ENCODE data around the gene SNAI1. TPM values are rescaled to one million over a fixed set of nuclear protein-coding genes. Genes with fewer than 3 reads are reported as not detected.
"Not testable (repeated sequence)": the region's sequence is repeated elsewhere in the genome, so short reads cannot be mapped to it uniquely, and the experiment has no call there.

The SNAI1 gene
- total RNA-seq, 6 experiments from 2014 or later = 4.7 to 6.8 (median 5.2) TPM

DNA sequence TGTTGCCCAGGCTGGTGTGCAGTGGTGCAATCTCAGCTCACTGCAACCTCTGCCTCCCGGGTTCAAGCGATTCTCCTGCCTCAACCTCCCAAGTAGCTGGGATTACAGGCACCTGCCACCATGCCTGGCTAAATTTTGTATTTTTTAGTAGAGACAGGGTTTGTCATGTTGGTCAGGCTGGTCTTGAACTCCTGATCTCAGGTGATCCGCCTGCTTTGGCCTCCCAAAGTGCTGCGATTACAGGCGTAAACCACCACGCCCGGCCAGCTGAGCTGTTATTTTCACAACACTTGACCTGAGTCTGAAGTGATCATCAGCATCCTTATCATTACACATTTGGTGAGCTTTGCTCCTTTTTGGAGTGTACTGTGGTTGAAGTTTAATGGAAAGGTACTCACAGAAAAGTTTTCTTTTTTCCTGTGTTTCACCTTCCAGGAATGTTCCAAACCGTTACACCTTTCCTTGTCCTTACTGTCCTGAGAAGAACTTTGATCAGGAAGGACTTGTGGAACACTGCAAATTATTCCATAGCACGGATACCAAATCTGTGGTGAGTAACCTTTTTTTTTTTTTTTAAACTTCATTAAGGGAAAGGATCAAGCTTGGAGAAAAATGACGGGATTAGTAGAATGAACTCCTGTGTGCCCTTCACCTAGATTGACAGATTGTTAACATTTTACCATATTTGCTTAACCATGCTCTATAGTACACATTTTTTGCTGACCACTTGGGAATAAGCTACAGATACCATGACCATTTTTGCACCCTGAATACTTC is 36.9 kb upstream of the SNAI1 start:
- no peak overlapping the region for H3K27ac Mint-ChIP-seq
- peaks cover 41% of the 10 kb centered on the region for H3K4me1 Mint-ChIP-seq (ENCODE audit: low read depth)
- H3K9me3 Mint-ChIP-seq = no peaks in the 10 kb centered on the region
- H3K36me3 Mint-ChIP-seq (ENCODE audit: low read depth) = peaks cover 54% of the 10 kb centered on the region
- TF ChIP-seq CTCF (IDR thresholded peaks at IDR 0.05) = no peak
- no peak for DNase-seq
- no peak overlapping the region for H3K4me3 Mint-ChIP-seq
- H3K27me3 Mint-ChIP-seq (ENCODE audit: insufficient read depth) = peaks cover 2% of the 10 kb centered on the region; the same call in 1 of the 2 replicates

GRCh38 chr20:49948178-49948577 is 34.6 kb upstream of the SNAI1 start:
- no peak for TF ChIP-seq CTCF (IDR thresholded peaks at IDR 0.05)
- H3K4me3 Mint-ChIP-seq = peak overlapping the region; percentile 69; the same call in 1 of the 2 replicates
- H3K36me3 Mint-ChIP-seq (ENCODE audit: low read depth) = peaks cover 49% of the 10 kb centered on the region
- peaks cover 61% of the 10 kb centered on the region for H3K4me1 Mint-ChIP-seq (ENCODE audit: low read depth)
- H3K27me3 Mint-ChIP-seq (ENCODE audit: insufficient read depth) = peaks cover 2% of the 10 kb centered on the region; the same call in 1 of the 2 replicates
- H3K27ac Mint-ChIP-seq = peak overlapping the region; percentile 96
- no peak for DNase-seq
- H3K9me3 Mint-ChIP-seq = no peaks in the 10 kb centered on the region

- peak overlapping the region; percentile 69 for H3K4me3 Mint-ChIP-seq
- no peak for TF ChIP-seq CTCF (IDR thresholded peaks at IDR 0.05)
- peak; percentile 85 for DNase-seq
- peaks cover 61% of the 10 kb centered on the region for H3K4me1 Mint-ChIP-seq (ENCODE audit: low read depth)
- no peaks in the 10 kb centered on the region for H3K9me3 Mint-ChIP-seq
- peaks cover 48% of the 10 kb centered on the region for H3K36me3 Mint-ChIP-seq (ENCODE audit: low read depth)
- H3K27ac Mint-ChIP-seq = peak overlapping the region; percentile 96
- peaks cover 2% of the 10 kb centered on the region; the same call in 1 of the 2 replicates for H3K27me3 Mint-ChIP-seq (ENCODE audit: insufficient read depth)
These were observed 33.8 kb upstream of the SNAI1 start for GRCh38 chr20:49948809-49949507.

DNA sequence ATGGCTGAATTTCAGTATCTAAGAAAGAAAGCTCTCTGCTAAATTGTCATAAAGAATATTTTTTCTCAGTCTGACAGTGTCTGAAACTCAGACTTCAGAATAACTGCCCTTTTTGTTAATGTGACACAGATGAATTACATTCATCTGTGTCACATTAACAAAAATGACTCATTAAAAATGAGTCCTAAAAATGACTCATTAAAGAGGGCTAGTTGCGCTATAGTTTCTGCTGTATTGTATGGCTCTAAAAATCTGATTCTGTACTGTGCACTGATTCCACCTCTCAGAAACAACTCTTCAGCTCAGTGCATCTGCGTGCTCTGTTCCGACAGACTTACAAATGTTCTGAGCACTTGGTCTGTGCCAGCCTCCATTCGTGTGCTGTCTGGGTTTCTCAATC is 31.6 kb upstream of the SNAI1 start:
- peak overlapping the region; percentile 55 for H3K4me3 Mint-ChIP-seq
- TF ChIP-seq CTCF (IDR thresholded peaks at IDR 0.05) = no peak

DNA sequence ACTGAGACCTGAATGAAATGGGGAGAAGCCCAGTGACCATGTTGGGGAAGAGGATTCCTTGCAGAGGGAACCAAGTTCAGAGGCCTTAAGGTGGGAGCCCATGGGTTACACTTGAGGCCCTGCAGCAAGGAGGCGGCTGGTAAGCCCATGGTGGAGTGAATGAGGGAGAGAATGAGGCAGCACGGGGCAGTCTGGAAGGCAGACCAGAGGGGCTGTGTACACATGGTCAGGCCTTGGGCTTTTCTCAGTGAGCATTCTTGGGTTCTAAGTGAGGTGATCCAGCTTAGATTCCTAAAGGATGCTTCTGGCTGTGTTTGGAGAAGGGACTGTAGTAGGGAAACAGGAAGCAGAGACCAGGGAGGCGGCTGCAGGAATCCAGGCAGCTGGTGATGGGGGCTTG is 27.6 kb upstream of the SNAI1 start:
- Mint-ChIP-seq H3K27me3 (ENCODE audit: insufficient read depth) (peaks cover 2% of the 10 kb centered on the region), H3K4me3 (no peak overlapping the region), H3K27ac (no peak overlapping the region; the same call in 1 of the 2 replicates), H3K36me3 (ENCODE audit: low read depth) (peaks cover 37% of the 10 kb centered on the region), H3K9me3 (no peaks in the 10 kb centered on the region), H3K4me1 (ENCODE audit: low read depth) (peaks cover 38% of the 10 kb centered on the region)
- TF ChIP-seq CTCF (IDR thresholded peaks at IDR 0.05) = no peak
- no peak for DNase-seq

More for the DNA sequence above, 31.6 kb upstream of the SNAI1 start:
- Mint-ChIP-seq H3K36me3 (ENCODE audit: low read depth) (peaks cover 48% of the 10 kb centered on the region), H3K27me3 (ENCODE audit: insufficient read depth) (peaks cover 2% of the 10 kb centered on the region), H3K27ac (peak overlapping the region; percentile 96), H3K4me1 (ENCODE audit: low read depth) (peaks cover 61% of the 10 kb centered on the region), H3K9me3 (no peaks in the 10 kb centered on the region)
- DNase-seq = peak; percentile 82

DNA sequence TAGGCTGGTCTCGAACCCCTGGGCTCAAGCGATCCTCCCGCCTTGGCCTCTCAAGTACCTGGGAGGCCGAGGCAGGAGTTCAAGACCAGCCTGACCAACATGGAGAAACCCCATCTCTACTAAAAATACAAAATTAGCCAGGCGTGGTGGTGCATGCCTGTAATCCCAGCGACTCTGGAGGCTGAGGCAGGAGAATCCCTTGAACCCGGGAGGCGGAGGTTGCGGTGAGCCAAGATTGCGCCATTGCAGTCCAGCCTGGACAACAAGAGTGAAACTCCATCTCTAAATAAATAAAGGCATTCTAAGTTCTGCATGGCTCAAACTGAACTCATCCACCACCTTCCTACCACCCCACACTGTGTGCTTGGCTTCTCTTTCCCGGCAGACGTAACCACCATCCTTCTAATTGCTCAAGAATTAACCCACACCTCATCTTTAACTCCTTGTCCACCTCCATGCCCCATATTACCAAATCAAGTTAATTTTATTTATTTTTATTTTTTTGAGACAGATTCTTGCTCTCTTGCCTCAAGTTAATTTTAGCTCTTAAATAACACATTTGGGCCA is 26.9 kb upstream of the SNAI1 start:
- DNase-seq = not testable (repeated sequence)
- Mint-ChIP-seq H3K4me1 (ENCODE audit: low read depth) (peaks cover 30% of the 10 kb centered on the region), H3K36me3 (ENCODE audit: low read depth) (peaks cover 37% of the 10 kb centered on the region)

More for the DNA sequence above, 26.9 kb upstream of the SNAI1 start:
- not testable (repeated sequence) for H3K9me3 Mint-ChIP-seq; H3K27me3 Mint-ChIP-seq (ENCODE audit: insufficient read depth); H3K27ac Mint-ChIP-seq; H3K4me3 Mint-ChIP-seq
